GM21723 (cell line): ENCODE results near the gene RAB3IL1.
"Not testable (repeated sequence)": the region's sequence is repeated elsewhere in the genome, so short reads cannot be mapped to it uniquely, and the experiment has no call there.

Experiments used
- ATAC-seq: cut with Tn5 transposase; IDR thresholded peaks from one replicate; pipeline ENCODE4 v1.9.1; 2021; ENCODE audit warnings: mild to moderate bottlenecking, moderate library complexity; ENCODE audit not compliant: unreplicated experiment

RAB3IL1 gene, protein sequence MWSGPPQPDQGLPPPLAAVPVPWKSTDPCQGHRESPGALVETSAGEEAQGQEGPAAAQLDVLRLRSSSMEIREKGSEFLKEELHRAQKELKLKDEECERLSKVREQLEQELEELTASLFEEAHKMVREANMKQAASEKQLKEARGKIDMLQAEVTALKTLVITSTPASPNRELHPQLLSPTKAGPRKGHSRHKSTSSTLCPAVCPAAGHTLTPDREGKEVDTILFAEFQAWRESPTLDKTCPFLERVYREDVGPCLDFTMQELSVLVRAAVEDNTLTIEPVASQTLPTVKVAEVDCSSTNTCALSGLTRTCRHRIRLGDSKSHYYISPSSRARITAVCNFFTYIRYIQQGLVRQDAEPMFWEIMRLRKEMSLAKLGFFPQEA

GRCh38 chr11:61917334-61918109 lies at the start of gene RAB3IL1:
Gene RAB3IL1 (minus strand): TSS chr11:61917566. CDS start chr11:61917367, 199 bp downstream.
- no peak for ATAC-seq

- ATAC-seq: no peak
Measured at GRCh38 chr11:61966734-61967115, 49.4 kb upstream of the RAB3IL1 start.

DNA sequence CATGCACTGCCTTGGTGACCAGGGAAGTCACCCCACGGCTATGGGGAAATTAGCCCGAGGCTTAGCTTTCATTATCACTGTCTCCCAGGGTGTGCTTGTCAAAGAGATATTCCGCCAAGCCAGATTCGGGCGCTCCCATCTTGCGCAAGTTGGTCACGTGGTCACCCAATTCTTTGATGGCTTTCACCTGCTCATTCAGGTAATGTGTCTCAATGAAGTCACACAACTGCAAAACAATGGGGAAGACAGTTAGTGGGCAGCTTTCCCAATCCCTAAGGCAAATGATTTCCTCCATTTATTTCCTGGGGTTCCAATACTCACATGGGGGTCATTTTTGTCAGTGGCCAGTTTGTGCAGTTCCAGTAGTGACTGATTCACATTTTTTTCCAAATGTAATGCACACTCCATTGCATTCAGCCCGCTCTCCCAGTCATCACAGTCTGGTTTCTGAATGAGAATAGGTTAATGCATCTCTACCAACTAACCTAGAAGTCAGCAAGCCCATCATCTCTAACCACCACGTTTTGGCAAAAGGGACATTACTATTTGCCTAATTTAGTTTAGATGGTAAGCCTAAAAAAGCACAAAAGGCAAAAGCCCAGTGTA lies 47.4 kb upstream of the RAB3IL1 start:
- ATAC-seq: not testable (repeated sequence)

- no peak for ATAC-seq
Measured at GRCh38 chr11:61964058-61964665, 46.8 kb upstream of the RAB3IL1 start.

- no peak for ATAC-seq
Measured at GRCh38 chr11:61963282-61964057, 46.1 kb upstream of the RAB3IL1 start.

- no peak for ATAC-seq
Measured at GRCh38 chr11:61963016-61963281, 45.6 kb upstream of the RAB3IL1 start.

- no peak for ATAC-seq
Measured at GRCh38 chr11:61962213-61963015, 45.0 kb upstream of the RAB3IL1 start.

- ATAC-seq: no peak
Measured at GRCh38 chr11:61961570-61962212, 44.3 kb upstream of the RAB3IL1 start.

DNA sequence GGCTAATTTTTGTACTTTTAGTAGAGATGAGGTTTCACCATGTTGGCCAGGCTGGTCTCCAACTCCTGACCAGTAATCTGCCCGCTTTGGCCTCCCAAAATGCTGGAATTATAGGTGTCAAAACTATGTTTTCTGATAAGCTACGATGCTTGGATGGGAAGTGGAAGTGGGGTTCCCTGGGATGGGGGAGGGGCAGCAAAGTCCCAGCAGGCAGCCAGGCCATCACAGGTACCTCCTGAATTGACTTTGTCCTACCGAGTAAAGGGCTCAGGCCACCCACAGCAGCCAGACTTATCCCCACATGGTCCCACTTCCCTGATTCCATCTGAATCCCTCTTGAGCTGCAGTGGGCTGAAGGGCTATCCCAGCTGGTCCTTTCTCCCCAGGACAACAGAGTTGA lies 43.2 kb upstream of the RAB3IL1 start:
- no peak for ATAC-seq

DNA sequence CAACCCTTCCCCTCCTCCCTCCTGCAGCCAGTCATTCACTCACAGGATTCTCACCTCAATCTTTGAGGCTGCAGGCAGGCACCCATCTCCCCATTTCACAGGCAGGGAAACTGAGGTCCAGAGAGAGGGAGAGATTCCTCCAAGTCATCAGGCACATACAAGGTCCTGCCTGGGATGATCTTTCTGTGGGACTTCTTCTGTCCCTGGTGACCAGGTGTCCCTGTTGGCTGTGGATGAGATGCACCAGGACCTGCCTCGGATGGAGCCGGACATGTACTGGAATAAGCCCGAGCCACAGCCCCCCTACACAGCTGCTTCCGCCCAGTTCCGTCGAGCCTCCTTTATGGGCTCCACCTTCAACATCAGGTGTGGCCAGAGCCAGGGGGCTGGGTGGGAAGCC lies 42.3 kb upstream of the RAB3IL1 start:
- no peak for ATAC-seq

DNA sequence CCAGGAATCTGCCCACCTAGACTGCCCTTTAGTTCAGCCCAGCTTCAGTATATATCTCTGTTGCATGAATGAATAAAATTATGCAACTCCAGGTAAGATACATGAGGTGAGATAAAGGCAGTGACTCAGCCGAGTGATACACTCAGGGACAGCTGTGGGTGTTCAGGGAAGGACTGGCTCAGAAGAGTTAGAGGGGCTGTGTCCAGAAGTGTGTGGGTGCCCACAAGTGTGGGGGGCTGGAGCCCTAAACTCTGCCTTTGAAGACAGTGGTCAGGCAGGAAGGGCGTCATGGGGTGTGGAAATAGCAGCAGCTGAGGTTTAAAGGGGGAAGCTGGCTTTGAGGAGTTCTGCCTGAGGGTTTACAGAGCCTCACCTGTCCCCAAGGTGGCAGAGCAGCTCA lies 41.7 kb upstream of the RAB3IL1 start:
- no peak for ATAC-seq

GRCh38 chr11:61958590-61958989 lies 41.2 kb upstream of the RAB3IL1 start:
- ATAC-seq: no peak

- ATAC-seq: no peak
Measured at GRCh38 chr11:61957021-61957770, 39.8 kb upstream of the RAB3IL1 start.

GRCh38 chr11:61956191-61957020 lies 39.0 kb upstream of the RAB3IL1 start:
- ATAC-seq: no peak

DNA sequence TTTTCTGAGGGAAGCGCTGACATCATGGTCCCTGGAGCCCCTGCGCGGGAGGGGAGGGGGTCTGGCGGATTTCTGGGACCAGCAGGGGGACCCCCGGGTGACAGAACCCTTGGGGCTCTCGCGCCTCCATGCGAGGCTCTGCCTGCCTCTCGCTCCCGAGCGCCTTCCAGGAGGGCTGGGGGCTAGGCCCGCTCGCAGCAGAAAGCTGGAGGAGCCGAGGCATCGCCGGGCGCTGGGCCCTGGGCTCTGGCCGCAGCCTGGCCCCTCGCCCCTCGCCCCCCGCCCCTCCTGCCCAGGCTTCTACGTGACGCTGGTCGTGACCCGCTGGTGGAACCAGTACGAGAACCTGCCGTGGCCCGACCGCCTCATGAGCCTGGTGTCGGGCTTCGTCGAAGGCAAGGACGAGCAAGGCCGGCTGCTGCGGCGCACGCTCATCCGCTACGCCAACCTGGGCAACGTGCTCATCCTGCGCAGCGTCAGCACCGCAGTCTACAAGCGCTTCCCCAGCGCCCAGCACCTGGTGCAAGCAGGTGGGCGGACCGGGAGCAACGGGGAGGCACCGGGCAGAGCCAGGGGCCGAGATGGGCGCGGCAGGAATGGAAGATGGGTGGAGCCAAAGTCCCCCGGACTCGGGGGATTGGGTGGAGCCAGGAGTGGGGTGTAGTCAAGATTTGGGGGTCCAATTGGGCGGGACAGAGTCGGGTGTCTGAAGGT lies 38.2 kb upstream of the RAB3IL1 start:
- ATAC-seq: no peak

DNA sequence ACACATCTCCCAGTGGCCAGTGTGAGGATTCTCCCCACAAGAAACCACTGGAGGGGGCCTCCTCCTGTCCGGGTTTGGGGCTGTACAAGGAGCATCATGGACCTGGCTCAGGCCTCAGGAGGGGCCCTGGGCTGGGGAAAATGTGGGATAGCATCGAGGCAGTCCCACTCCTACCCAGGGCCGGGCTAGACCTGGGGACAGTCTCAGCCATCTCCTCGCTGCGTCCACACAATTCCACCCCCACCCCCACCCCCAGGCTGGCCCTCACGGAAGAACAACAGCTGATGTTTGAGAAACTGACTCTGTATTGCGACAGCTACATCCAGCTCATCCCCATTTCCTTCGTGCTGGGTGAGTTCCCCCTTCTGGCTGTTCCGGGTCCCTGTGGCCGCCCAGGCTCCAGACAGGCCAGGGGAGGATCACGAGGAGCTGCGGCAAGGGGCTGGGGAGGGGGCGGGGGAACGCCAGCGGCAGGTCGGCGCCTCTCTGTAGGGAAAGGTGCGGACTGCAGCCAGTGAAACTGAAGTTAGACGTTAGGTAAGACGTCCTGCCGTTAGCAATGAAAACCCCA lies 37.6 kb upstream of the RAB3IL1 start:
- ATAC-seq: no peak
